GM19025 (cell line): ENCODE measurements around the gene SENP5.
A peak's percentile ranks its signal among the peaks of the same experiment; 100 is the strongest.

Experiments
- ATAC-seq: cut with Tn5 transposase; IDR thresholded peaks from one replicate; pipeline ENCODE4 v1.9.1; 2021; ENCODE audit warnings: mild to moderate bottlenecking, low read depth, moderate library complexity; ENCODE audit not compliant: unreplicated experiment

SENP5 gene

GRCh38 chr3:196966526-196967401, 99.0 kb downstream of the SENP5 start:
- ATAC-seq, result no peak

DNA sequence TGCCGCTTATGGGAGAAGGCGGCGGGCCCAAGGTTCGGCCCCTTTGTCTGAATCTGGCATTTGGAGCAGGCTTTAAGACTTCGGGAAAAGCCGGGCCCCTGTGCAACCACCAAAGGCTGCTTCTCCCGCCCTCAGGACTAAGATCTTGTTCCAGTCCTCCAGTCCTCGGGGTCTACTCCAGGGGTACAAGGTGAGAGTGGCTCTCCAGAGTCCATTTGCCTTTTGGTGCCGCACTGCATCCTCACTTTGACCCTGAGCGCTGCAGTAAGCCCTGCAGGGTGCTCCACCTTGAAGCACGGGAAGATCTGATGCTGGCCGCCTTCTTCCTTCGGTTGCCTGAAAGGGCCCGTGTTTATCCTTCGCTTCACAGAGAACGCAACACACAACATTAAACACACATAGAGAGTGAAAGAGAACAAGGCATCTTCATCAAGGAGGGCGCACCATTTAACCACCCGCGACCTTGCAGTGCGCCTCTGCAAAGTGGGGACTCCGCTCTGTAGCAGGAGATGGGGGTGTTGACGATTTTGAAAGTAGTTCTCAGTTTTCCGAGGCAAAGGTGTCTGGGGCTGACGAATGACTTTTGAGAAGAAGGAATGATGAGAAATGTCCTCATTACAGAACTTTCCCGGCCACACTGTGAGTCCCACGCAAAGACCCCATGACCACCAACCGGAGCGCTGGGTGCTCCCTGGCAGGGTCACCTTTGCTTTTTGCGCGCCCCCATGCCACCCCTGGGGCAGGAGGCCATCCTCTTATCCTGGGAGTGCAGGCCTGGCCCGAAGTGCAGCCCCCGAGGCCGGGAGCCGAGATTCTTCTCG, 99.9 kb downstream of the SENP5 start:
- ATAC-seq, result no peak

DNA sequence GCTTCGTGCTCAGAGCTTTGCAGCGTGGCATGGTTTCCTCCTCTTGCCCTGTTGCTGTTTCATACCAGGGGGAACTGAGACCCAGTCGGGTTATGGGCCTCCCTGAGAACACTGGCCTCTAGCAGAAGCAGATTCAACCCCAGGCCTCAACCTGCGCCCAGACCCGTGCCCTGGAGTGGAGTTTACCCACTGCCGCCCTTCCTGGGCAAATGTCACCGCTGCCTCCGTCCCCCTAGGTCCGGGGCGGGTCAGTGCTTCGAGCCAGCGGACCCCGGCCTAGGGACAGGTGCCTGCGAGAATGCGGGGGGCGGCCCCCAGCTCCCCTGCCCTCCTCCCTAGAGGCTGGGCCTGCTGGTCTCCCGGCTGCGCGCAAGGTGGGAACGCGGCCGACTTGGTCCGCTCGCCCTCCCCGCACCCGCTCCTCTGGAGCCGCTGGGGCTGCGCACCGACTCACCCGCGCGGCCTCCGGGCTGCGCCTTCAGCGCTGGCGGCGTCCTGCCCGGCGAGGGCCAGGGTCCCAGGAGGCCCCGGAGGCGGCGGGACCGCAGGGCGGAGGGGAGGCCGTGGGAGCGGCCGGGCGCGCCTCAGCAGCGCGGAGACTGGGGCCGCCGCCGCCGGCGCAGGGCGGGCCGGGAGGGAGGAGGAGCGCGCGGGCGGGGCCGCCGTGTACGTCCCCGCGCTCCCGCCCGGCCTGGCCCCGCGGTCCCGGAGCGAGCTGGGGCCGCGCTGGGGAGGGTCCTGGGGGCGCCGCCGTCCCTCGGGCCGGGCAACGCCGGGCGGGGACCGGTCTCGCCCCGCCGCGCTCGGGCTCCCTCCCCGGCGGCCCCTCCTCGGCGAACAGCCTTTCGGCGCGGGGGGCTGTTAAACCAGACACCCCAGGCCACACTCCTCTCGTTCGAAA, 100.8 kb downstream of the SENP5 start, which contains the start of gene PIGZ:
Gene PIGZ, minus strand, starts transcription at position 601 of the 901 bp plus-strand sequence. CDS start 16,802 bp downstream, outside the sequence.
- ATAC-seq, result peak; percentile 56

DNA sequence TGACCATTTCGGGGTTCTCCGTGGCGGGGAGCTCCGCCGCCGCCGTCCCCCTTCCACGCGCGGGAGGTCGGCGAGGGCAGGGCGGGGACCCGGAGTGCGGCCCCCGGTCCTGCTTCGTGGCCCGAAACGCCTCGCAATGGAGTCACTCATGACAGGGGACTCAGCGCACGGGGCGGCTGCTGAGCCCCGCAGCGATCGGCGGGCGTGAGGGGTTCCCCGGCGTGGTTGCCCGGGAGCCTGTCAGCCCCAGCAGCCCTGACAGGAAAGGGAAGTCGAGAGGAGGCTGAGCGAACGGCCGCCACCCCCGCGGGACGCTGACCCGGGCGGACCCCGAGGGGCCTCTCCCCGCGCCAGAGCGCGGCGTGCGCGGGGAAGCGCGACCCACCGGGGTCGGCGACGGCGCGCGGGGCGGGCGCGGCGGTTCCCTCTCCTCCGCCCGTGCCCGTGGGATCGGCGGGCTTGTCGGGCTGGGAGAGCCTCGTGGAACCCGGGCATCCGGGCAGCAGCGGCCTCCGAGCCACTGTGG, 101.5 kb downstream of the SENP5 start:
- ATAC-seq, result peak; percentile 45

DNA sequence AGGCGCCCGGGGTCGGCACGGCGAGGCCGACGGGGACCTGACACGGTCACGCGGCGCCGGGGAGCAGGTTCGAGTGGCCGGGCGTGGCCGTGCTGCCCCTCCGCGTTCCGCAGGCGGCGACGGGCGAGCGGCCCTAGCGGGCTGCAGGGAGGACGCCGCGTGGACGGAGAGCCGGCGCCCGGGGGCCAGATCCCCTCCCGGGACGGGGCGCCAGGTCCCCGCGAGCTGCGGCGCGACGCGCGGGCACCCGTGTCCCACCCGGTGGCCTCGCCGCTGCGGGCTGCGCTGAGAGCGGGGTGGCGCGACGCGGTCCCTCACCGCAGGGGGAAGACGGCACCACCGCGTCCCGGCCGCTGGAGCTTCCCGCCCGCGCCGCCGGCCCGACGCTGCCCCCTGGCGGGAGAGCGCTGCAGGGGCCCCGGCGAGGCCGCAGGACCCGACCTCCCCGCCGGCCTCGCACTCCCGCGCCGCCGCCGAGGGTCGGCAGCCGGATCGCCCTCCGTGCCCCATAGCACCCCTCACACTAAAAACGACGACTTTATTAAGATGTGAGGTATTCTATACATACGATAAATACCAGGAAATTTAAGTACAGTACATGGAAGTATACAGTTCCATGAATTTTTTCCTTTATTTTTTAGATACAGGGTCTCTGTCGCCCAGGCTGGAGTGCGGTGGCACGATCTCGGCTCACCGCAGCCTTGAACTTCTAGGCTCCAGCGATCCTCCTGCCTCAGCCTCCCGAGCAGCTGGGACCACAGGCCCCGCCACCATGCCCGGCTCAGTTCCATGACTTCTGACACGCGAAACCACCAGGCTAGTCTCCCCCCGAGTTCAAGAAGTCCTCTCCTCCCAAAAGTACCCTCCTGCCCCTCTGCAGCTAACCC, 102.2 kb downstream of the SENP5 start:
- ATAC-seq, result peak; percentile 43

DNA sequence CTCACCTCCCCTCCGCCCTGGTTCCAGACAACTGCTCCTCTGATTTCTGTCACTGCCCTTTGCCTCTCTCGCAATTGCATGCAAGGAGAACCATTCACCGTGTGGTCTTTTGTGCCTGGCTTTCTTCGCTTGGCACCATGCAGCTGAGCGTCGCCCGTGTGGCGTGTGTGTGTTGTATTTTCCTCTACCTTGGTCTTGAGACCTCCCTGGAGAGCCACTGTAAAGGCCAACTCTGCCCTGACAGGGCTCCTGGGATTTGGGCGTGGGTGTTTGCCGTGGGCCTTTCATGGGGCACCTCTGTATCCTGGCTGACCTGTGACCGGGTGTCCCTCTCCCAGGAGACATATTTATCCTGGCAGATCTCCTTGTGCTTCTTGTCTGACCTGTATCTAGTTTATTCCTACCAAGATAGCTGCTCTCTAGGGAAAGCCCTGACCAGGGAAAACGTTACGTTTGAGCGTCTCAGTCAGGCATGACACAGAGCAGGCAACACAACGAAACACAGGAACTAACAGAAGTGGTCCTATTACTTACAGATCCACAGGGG, 102.9 kb downstream of the SENP5 start:
- no peak for ATAC-seq

DNA sequence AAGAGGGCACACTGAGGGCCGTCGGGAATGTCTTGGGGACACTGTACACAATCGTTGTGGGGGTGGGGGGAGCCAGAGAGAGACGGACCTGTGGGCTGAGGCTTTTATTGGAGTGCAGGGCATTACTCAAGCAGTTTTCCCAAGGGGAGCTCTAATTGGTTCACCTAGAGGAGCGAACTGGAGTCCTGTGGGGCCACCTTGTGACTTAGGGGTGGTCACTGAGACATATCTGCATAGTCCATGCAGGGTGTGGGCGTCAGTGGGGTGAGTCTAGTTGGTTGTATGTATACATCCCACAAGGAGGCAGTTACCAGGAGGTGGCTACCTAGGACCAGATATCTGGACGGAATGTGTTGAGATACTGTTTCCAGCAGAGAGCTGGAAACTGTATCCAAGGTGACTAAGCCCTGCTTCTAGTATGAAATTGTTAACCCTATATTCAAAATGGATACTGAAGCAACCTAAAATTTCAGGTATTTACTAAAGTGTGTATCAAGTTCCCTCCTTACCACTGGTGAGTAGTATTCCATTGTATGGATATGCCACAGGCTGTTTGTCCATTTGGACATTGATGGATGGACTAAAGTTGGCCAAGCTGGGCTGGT, 103.5 kb downstream of the SENP5 start:
- ATAC-seq, result no peak

DNA sequence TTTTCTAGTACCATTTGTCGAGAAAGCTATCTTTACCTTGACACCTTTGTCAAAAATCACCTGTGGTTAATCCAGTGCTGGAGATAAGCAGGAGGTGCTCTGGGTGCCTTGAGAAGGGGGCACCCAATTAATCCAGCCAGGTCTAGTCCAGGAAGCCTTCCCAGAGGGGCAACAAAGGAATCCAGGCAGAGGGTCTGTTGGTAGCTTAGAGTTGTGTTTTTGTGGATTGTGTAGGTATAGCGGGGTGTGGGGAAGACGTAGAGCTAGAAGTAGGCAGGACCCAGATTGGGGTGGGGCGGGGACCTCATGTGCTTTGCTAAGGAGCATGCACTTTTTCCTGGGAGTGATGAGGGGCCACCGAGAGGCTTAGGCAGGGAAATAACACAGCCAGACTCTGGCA, 106.9 kb downstream of the SENP5 start:
- ATAC-seq, result no peak

DNA sequence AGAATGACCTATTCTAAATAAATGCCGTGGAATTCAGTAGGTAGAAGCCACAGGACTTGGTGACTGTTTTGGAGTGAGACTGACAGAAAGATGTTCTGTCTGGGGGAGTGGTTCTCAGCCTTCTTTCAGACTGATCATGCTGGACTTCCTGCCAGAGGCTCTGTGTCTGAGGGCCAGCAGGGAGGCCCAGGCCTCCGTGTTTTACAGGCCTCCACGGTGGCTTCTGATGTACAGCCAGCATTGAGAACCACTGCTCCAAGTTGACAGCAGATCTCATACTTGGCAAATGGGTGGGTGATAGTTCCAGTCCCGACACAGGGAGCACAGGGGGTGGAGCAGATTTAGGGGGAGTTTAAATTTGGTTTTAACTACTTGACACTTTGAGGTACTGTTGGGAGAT, 107.6 kb downstream of the SENP5 start:
- ATAC-seq, result no peak

DNA sequence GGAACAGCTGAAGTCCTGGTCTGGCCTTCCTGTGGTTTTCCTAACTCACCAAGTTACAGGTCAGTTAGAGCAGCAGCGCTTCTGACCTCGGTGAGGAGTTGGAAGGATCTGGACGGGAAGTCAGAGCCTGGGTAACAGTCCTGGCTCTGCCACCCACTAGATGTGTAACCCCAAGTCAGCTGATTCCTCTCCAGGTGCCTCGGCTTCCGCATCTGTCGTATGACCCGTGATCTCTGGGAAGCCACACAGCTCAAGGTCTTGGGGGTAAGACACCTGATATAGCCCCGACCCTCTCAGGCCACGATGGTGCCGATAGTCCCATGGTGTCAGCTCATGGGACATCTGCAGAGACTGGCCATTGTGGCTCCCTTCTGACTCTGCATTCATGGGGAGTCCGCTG, 109.2 kb downstream of the SENP5 start:
- ATAC-seq, result no peak

GRCh38 chr3:196979545-196979944, 111.8 kb downstream of the SENP5 start:
- no peak for ATAC-seq

DNA sequence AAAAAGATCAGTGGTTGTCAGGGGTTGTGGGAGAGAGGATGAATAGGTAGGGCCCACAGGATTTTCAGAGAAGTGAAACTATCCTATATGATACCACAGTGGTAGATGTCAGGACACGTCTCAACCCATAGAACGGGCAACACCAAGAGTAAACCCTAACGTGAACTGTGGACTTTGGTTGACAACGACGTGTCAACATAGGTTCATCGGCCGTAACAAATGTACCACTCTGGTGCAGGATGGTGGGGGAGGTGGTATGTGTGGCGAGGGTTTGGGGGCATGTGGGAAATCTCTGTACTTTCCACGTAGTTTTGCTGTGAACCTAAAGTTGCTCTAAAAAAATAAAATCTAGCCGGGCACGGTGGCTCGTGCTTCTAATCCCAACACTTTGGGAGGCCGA, 113.9 kb downstream of the SENP5 start:
- no peak for ATAC-seq

- ATAC-seq, result no peak
These were observed 115.5 kb downstream of the SENP5 start for GRCh38 chr3:196983186-196983585.
